Peyer's patch (tissue), 4 donors: Measurements from ENCODE around the gene ARIH1.

Experiments
- POLR2A ChIP-seq, 2 donors: fragments of 450-650 bp; IDR thresholded peaks; one replicate each; pipeline ENCODE4 v1.5.1; 2017; ENCODE audit warnings: antibody characterized with exemption in 2 of 2, mild to moderate bottlenecking in 2 of 2, moderate library complexity in 2 of 2
- TF ChIP-seq, protein P1 (sequence below), 6 experiments: fragments of 450-650 bp in 4 of 6; fragments of 200-600 bp in 2 of 6; sonication (generic) in 1 of 6; IDR thresholded peaks; one replicate each; pipeline ENCODE4 v1.5.1; 2017 to 2019; ENCODE audit warnings: antibody characterized with exemption in 6 of 6, mild to moderate bottlenecking in 3 of 6, moderate library complexity in 1 of 6

DNA sequence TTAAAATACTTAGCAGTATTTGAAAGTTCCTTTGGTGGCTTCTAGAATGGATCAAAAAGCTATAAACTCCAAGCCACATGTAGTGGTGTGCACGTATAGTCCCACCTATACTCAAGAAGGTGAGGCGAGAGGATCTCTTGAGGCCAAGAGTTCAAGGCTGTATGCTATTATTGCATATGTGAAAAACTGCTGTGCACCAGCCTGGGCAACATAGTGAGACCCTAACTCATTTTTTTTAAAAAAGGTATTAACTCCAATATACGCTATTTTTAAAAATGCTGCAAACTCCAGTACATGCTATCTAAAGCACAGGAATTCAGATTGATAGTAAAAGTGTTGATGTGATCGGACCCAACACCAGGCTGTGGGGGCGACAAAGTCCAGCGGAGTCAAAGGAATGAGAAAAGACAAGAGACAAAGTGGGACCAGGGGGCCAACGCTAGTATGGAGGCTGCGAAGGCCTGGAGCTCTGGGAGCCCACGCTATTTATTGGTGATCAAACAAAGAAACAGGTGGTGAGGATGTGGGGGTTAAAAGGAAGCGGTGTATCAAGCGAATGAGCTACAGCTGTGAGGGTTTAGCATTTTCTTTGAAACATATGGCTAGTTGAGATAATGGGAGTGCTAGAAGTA lies 66.6 kb downstream of the ARIH1 start:
- TF ChIP-seq, protein P1, sequence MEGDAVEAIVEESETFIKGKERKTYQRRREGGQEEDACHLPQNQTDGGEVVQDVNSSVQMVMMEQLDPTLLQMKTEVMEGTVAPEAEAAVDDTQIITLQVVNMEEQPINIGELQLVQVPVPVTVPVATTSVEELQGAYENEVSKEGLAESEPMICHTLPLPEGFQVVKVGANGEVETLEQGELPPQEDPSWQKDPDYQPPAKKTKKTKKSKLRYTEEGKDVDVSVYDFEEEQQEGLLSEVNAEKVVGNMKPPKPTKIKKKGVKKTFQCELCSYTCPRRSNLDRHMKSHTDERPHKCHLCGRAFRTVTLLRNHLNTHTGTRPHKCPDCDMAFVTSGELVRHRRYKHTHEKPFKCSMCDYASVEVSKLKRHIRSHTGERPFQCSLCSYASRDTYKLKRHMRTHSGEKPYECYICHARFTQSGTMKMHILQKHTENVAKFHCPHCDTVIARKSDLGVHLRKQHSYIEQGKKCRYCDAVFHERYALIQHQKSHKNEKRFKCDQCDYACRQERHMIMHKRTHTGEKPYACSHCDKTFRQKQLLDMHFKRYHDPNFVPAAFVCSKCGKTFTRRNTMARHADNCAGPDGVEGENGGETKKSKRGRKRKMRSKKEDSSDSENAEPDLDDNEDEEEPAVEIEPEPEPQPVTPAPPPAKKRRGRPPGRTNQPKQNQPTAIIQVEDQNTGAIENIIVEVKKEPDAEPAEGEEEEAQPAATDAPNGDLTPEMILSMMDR (IDR thresholded peaks at IDR 0.05): no peak
- no peak for TF ChIP-seq POLR2A (IDR thresholded peaks at IDR 0.05)
